ENCODE data around the gene PROX1.
"Not testable (repeated sequence)": the region's sequence is repeated elsewhere in the genome, so short reads cannot be mapped to it uniquely, and the experiment has no call there.

The PROX1 gene

GRCh38 chr1:214067397-214067796, 79.6 kb downstream of the PROX1 start:
- no peak for FAIRE-seq
- no peak for DNase-seq (ENCODE audit: low spot score)

GRCh38 chr1:214067853-214068703, 80.3 kb downstream of the PROX1 start:
- FAIRE-seq (no peak), DNase-seq (ENCODE audit: low spot score) (no peak)

- FAIRE-seq (no peak), DNase-seq (ENCODE audit: low spot score) (no peak)
Measured at GRCh38 chr1:214068979-214069378, 81.2 kb downstream of the PROX1 start.

DNA sequence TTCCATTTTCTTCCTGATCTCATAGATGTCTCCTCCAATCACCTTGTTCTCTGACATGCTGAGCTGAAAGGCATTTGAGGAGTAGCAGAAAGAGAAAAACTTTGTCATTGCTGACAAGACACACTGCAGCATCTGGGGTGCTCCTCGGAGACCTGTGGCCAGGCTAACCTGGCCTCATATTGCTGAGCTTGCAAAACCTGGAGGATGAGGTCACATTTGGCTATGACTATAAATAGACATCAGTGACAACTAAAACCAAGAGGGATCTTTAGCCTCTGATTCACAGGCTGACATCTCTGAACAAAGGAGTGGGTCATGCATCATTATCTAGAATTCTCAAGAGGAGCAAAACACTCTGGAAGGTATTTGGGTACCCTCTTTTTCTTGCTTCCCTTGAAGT, 83.7 kb downstream of the PROX1 start:
- no peak for DNase-seq (ENCODE audit: low spot score)
- FAIRE-seq: no peak

- FAIRE-seq (no peak), DNase-seq (ENCODE audit: low spot score) (no peak)
Measured at GRCh38 chr1:214072426-214073157, 84.8 kb downstream of the PROX1 start.

GRCh38 chr1:214074477-214074876, 86.7 kb downstream of the PROX1 start:
- DNase-seq (ENCODE audit: low spot score): no peak
- FAIRE-seq: no peak

GRCh38 chr1:214075305-214075998, 87.7 kb downstream of the PROX1 start:
- FAIRE-seq (no peak), DNase-seq (ENCODE audit: low spot score) (no peak)

GRCh38 chr1:214075999-214076707, 88.4 kb downstream of the PROX1 start:
- FAIRE-seq: no peak
- no peak for DNase-seq (ENCODE audit: low spot score)

DNA sequence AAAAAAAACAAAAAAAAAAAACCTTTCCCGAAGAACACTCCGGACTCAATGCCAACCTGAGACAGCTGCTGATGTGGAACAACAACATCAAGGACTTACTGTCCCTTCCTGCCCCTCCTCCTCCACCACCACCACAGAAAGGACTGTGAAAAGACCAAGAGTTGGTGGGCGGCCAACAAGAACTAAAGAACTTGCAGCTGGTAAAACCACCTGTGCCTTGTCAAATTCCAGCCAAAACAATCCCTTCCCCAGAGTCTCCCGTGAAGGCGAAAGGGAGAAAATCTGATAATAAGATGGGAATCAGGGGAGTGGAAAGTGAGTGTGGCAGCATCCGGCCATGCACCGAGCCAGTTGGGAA, 88.9 kb downstream of the PROX1 start:
- FAIRE-seq (no peak), DNase-seq (ENCODE audit: low spot score) (no peak)

DNA sequence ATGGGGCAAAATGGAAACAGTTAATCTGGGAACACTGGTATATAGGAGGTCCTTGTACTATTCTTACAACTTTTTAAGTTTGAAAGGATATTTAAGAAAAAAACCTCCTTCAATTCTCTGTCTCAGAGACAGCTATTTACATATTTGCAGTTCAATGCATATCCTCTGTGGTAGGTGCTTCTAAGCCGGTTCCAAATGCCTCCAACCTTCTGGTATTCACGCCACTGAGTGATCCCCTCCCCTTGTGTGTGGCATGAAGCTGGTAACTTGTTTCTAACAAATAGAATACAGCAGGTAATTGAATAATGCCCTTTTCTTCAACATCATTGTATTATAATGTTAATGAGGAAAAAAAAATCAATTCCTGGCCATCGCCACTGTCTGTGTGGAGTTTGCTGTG, 91.2 kb downstream of the PROX1 start:
- DNase-seq (ENCODE audit: low spot score) (no peak), FAIRE-seq (no peak)

- DNase-seq (ENCODE audit: low spot score) (no peak), FAIRE-seq (no peak)
Measured at GRCh38 chr1:214085325-214085724, 97.6 kb downstream of the PROX1 start.

- no peak for FAIRE-seq
- no peak for DNase-seq (ENCODE audit: low spot score)
Measured at GRCh38 chr1:214086945-214087344, 99.2 kb downstream of the PROX1 start.

- DNase-seq (ENCODE audit: low spot score); FAIRE-seq: not testable (repeated sequence)
Measured at GRCh38 chr1:214089003-214089402, 101.2 kb downstream of the PROX1 start.

Data from RCC 7860 (cell line).